ENCODE data around the gene FBXO24.
"Not testable (repeated sequence)": the region's sequence is repeated elsewhere in the genome, so short reads cannot be mapped to it uniquely, and the experiment has no call there.

The FBXO24 gene, protein sequence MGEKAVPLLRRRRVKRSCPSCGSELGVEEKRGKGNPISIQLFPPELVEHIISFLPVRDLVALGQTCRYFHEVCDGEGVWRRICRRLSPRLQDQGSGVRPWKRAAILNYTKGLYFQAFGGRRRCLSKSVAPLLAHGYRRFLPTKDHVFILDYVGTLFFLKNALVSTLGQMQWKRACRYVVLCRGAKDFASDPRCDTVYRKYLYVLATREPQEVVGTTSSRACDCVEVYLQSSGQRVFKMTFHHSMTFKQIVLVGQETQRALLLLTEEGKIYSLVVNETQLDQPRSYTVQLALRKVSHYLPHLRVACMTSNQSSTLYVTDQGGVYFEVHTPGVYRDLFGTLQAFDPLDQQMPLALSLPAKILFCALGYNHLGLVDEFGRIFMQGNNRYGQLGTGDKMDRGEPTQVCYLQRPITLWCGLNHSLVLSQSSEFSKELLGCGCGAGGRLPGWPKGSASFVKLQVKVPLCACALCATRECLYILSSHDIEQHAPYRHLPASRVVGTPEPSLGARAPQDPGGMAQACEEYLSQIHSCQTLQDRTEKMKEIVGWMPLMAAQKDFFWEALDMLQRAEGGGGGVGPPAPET

DNA sequence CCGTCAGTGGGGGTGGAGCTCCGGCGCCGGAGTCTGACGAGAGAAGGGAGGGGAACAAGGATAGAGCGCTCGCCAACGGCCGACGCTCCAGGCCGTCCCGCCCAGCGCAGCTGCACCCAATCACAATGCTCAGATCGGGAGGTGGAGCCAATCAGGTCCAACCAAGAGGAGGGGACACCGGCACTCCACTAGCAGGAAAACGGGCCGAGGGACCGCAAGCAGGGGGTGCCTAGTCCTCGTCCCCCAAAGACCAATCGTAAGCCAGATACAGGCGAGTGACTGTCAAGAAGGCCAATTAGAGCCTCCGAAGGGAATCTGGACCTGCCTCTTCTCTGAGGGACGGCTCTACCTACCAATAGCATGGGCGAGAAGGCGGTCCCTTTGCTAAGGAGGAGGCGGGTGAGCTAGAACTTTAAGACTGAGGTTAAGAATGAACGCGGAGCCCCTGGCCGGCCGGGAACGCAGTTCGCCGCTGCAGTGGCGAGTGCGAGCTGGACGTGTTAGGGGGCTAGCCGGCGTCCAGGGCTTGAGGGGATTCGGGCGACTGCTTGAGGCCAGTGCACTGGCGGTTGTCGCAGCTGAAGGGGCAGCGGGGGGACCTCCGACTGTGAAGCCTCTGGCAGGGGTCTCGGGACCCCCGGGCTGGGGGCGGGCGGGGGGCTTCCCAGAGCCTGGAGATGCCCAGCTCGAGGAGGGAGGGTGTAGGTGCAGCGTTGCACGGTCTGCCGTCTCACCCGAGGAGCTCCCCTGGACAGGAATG lies at the start of gene FBXO24:
Gene FBXO24 (plus strand): TSS at position 63 of the 760 bp plus-strand sequence. CDS start 298 bp downstream, at position 361.
- TF ChIP-seq, protein P1, sequence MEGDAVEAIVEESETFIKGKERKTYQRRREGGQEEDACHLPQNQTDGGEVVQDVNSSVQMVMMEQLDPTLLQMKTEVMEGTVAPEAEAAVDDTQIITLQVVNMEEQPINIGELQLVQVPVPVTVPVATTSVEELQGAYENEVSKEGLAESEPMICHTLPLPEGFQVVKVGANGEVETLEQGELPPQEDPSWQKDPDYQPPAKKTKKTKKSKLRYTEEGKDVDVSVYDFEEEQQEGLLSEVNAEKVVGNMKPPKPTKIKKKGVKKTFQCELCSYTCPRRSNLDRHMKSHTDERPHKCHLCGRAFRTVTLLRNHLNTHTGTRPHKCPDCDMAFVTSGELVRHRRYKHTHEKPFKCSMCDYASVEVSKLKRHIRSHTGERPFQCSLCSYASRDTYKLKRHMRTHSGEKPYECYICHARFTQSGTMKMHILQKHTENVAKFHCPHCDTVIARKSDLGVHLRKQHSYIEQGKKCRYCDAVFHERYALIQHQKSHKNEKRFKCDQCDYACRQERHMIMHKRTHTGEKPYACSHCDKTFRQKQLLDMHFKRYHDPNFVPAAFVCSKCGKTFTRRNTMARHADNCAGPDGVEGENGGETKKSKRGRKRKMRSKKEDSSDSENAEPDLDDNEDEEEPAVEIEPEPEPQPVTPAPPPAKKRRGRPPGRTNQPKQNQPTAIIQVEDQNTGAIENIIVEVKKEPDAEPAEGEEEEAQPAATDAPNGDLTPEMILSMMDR (IDR thresholded peaks at IDR 0.05; ENCODE audit: insufficient read depth, low read depth, low read length, missing control alignments): no peak
- H3K4me3 ChIP-seq (ENCODE audit: low read length): peak within 1 kb of the TSS; percentile 86
- peak; percentile 100 for DNase-seq (ENCODE audit: low read depth)

DNA sequence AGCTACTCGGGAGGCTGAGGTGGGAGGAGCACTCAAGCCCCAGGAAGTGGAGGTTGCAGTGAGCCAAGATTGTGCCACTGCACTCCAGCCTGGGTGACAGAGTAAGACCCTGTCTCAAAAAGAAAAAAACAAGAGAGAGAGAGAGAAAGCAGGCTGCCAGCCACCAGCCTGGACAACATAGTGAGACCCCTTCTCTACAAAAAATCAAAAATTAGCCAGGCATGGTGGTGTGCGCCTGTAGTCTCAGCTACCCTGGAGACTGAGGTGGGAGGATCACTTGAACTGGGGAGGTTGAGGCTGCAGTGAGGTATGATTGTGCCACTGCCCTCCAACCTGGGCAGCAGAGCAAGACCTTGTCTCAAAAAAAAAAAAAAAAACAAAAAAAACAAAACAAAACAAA lies 49.4 kb upstream of the FBXO24 start:
- H3K4me3 ChIP-seq (ENCODE audit: low read length); DNase-seq (ENCODE audit: low read depth): not testable (repeated sequence)

DNA sequence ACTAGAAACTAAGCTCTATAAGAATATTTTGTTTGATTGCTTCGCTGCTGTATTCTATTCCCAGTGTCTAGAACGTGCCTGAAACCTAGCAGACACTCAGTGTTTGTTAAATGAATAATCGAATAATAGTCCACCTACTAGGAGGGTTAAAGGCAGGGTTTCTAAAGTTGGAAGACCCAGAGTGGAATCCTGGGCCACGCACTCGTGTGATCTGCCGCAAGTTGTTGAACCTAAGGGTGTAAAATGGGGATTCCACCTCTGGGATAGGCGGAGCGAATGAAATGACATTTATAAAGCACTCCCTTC lies 47.8 kb upstream of the FBXO24 start:
- TF ChIP-seq, protein P1 (IDR thresholded peaks at IDR 0.05; ENCODE audit: insufficient read depth, low read depth, low read length, missing control alignments): no peak
- H3K4me3 ChIP-seq (ENCODE audit: low read length): peak overlapping the region; percentile 49
- no peak for DNase-seq (ENCODE audit: low read depth)

DNA sequence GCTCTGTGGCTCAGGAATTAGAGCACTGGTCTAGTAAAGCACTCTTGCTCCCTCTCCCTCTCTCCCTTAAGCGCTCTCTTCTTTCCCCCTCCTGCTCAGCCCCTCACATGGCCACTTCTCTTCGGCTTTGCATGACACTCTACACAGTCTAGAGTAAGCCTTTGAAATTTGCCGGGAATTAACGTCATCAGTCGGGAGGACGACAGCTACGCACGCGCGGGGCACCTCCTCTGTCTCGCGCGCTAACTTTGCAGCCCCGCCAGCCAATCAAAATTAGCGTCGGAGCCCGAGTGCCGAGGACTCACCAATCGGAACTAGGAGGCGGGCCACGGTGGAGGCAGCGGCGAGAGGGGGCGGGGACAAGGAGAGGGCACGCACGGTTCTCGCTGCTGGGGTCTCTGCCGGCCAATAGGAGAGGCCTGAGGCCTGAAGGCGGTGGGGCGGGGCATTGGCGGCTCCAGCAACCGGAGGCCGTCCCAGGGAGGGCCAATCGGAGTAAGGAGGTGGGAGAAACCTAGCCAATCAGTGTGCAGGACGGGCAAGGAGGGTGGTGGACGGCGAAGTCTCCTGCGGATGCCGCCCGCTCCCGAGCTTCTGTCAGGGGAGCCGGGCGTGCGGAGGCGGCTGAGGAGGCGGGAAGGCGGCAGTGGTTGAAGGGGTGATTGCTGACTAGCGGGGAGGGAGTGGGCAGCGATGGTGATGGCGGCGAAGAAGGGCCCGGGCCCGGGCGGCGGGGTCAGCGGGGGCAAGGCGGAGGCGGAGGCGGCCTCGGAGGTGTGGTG lies 47.3 kb upstream of the FBXO24 start, which contains the start of gene AGFG2:
Gene AGFG2 (plus strand): TSS at position 550 of the 782 bp plus-strand sequence. CDS start 144 bp downstream, at position 694.
- TF ChIP-seq, protein P1 (IDR thresholded peaks at IDR 0.05; ENCODE audit: insufficient read depth, low read depth, low read length, missing control alignments): no peak
- peak; percentile 100 for DNase-seq (ENCODE audit: low read depth)
- peak within 1 kb of the TSS; percentile 55 for H3K4me3 ChIP-seq (ENCODE audit: low read length)

DNA sequence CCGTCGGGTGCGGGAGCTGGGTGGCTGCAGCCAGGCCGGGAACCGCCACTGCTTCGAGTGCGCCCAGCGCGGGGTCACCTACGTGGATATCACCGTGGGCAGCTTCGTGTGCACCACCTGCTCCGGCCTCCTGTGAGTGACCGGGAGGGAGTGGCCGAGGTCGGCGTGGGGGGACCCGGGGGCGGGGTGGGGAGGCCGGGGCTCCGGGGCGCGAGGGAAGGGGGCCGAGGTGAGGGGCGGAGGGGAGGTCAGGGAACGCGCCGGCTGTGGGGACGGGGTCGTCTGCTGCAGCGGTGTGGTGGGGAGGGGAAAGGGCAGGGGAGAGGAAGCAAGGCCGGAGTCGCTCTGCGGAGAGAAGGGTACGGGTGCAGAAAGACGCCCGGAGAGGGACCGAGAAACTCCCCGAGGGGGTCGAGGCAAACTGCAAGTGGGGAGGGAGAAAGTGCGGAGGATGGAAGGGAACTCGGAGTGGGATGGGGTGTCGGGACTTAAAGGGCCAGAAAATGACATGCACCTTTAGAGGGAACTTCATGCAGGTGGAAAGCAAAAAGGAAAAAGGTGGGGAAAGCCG lies 46.6 kb upstream of the FBXO24 start:
- DNase-seq (ENCODE audit: low read depth): no peak
- H3K4me3 ChIP-seq (ENCODE audit: low read length): peak overlapping the region; percentile 55
- TF ChIP-seq, protein P1 (IDR thresholded peaks at IDR 0.05; ENCODE audit: insufficient read depth, low read depth, low read length, missing control alignments): no peak

DNA sequence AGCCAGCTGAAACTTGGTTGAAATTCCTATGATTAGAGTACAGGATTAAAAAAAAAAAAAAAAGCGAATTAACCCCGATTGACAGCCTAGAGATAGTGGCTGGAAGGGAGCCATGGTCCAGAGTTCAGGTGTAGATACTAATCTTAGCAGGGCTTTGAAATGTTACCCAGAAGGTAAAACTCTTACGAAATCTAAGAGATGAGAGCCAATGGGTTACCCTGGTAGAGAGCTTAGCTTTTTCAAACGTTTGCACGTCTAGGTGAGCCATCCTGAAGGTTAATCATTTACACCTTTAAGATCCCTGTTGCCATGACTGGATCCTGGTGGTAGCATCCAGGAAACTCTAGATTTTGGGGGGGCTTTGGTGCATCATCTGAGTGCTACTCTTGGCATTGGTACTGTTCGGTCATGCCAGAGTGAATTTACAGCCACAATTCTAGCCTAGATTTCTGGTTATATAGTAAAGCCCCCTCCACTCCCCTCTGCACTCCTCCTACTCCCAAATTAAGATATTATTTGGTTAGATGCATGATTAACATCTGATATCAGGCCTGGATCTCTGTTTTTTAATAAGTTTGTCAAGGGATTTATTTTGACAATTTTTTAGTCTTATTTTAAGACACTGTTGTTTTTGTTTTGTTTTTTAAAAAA lies 45.9 kb upstream of the FBXO24 start:
- no peak for DNase-seq (ENCODE audit: low read depth)
- TF ChIP-seq, protein P1 (IDR thresholded peaks at IDR 0.05; ENCODE audit: insufficient read depth, low read depth, low read length, missing control alignments): no peak
- H3K4me3 ChIP-seq (ENCODE audit: low read length): peak overlapping the region; percentile 55

DNA sequence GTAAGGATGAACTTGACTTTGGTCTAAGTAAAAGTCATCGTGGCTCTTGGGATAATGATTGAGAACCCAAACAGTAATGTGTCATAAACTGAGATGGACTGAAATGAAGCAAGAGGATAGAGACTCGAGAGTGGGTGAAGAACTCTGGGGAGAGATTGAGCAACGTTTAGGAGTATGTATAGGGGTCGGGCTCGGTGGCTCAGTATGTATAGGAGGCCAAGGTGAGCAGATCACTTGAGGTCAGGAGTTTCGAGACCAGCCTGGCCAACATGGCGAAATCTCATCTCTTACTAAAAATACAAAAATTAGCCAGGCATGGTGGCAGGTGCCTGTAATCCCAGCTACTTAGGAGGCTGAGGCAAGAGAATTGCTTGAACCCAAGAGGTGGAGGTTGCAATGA lies 44.8 kb upstream of the FBXO24 start:
- DNase-seq (ENCODE audit: low read depth); H3K4me3 ChIP-seq (ENCODE audit: low read length): not testable (repeated sequence)
